ENCODE measurements around the gene CRTAC1. TPM values are rescaled to one million over a fixed set of nuclear protein-coding genes. Genes with fewer than 3 reads are reported as not detected.

Gene CRTAC1
- total RNA-seq, 1 donor from 2014 or later: 0.06 TPM

DNA sequence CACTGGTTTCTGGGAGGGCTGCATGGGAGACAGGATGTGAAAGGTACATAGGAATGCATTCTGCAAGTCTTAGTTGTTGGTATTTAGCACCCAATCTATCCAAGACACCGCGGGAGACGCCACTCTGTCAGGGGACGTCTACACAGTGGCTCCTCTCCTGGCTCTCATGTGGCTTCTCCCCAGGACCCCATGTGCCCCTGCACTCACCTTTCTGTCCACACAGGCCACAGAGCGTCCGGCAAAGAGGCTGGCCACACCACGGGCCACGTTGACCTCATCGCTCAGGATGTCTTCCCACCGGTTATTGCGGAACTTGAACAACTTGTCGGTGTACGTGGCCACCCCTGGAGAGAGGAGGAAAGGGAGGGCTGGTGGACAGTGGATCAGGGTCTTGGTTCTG, 107.4 kb downstream of the CRTAC1 start:
- DNase-seq (ENCODE audit: low read depth): no peak
- TF ChIP-seq, protein P1, sequence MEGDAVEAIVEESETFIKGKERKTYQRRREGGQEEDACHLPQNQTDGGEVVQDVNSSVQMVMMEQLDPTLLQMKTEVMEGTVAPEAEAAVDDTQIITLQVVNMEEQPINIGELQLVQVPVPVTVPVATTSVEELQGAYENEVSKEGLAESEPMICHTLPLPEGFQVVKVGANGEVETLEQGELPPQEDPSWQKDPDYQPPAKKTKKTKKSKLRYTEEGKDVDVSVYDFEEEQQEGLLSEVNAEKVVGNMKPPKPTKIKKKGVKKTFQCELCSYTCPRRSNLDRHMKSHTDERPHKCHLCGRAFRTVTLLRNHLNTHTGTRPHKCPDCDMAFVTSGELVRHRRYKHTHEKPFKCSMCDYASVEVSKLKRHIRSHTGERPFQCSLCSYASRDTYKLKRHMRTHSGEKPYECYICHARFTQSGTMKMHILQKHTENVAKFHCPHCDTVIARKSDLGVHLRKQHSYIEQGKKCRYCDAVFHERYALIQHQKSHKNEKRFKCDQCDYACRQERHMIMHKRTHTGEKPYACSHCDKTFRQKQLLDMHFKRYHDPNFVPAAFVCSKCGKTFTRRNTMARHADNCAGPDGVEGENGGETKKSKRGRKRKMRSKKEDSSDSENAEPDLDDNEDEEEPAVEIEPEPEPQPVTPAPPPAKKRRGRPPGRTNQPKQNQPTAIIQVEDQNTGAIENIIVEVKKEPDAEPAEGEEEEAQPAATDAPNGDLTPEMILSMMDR (conservative IDR thresholded peaks at IDR 0.05; ENCODE audit: low read depth, low read length): no peak
- H3K4me3 ChIP-seq (ENCODE audit: low read depth, low read length): no peak overlapping the region

DNA sequence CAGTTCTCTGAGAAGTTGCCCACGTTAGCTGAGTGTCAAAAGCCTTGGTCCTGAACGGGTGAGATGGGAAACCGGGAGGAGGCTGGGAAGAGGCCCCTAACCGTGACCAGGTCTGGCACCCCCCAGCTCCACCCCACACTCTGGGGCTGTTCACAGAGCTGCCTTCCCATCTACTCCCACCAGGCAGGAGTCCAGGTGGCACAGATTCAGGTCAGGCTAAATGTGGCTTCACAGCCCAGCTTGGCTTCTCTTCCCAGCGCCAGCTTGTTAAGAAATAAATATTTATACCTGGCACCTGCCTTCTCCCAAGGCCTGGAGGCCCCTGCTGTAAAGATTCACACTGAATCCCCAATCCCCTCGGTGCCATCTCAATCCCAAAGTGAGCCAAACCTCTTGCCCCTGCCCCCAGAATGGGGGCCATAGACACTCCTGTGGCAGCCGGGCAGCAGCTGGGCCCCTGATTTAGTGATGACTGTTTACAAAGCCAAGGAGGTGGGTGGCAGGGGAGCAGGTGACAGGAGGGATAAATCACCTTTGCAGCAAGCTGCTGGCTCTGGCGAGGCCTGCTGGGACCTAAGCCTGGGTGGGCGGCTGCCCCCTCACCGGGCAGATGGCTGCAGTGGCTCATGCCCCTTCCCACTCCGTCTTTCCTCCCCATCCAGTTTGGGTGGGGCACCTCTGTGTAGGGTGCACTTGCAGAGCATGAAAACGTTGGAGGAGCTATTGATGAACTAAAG, 108.2 kb downstream of the CRTAC1 start:
- TF ChIP-seq, protein P1 (conservative IDR thresholded peaks at IDR 0.05; ENCODE audit: low read depth, low read length): no peak
- DNase-seq (ENCODE audit: low read depth): no peak

DNA sequence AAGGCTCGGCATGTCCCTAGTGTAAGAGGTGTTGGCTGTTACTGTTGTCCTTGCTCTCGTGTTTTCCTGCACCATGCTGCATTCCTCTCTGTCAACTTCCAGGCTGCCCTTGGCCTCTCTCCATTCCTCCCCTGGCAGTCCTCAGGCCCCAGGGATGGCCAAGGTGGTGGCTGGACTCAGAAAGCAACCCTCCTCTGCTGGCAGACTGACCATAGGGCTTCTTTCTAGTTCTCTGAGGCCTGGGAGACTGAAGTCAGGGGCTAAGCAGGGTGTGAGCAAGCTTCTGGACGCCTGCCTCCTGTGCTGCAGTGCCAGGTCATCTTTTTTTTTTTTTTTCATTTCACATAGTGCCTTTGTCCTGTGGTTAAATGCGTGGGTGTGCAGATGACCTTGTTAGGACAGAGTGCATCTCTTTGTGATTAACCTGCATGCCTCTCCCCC, 108.8 kb downstream of the CRTAC1 start:
- no peak overlapping the region for H3K4me3 ChIP-seq (ENCODE audit: low read depth, low read length)
- DNase-seq (ENCODE audit: low read depth): no peak
- TF ChIP-seq, protein P1 (conservative IDR thresholded peaks at IDR 0.05; ENCODE audit: low read depth, low read length): no peak

More for the DNA sequence above, 108.2 kb downstream of the CRTAC1 start:
- no peak overlapping the region for H3K4me3 ChIP-seq (ENCODE audit: low read depth, low read length)

DNA sequence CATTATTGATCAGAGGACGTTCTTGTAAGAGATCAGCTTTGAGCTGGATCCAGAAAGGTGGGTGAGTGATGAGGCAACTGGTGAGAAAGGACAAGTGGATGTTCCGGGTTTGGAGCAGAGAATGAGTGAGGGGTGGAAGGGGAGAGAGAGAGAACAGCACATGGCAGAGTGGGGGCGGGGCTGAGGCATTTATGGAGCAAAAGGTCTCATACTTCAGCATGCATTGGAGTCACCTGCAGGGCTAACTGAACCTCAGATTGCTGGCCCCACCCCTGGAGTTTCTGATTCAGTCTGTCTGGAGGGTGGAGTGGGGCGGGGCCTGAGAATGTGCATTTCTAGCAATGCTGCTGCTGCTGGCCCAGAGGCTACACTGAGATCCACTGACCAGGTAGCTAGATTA, 109.6 kb downstream of the CRTAC1 start:
- no peak overlapping the region for H3K4me3 ChIP-seq (ENCODE audit: low read depth, low read length)
- TF ChIP-seq, protein P1 (conservative IDR thresholded peaks at IDR 0.05; ENCODE audit: low read depth, low read length): no peak
- DNase-seq (ENCODE audit: low read depth): no peak

DNA sequence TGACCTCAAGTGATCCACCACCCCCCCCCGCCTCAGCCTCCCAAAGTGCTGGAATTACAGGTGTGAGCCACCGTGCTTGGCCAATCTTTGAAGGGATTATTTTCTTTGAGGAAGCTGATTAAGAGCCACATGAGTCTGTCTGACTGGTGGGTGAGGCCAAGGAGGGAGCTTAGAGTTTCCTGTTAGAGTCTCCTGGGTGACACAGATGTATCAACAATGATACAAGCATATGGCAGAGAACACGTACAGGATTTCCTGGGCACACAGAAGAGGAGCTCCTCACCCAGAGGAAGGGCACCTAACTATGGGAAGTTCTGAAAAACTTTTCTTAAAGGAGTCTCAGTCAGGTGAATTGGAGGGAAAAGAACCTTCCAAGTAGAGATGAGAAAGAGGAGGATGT, 111.4 kb downstream of the CRTAC1 start:
- DNase-seq (ENCODE audit: low read depth): no peak
- TF ChIP-seq, protein P1 (conservative IDR thresholded peaks at IDR 0.05; ENCODE audit: low read depth, low read length): no peak
- H3K4me3 ChIP-seq (ENCODE audit: low read depth, low read length): no peak overlapping the region

DNA sequence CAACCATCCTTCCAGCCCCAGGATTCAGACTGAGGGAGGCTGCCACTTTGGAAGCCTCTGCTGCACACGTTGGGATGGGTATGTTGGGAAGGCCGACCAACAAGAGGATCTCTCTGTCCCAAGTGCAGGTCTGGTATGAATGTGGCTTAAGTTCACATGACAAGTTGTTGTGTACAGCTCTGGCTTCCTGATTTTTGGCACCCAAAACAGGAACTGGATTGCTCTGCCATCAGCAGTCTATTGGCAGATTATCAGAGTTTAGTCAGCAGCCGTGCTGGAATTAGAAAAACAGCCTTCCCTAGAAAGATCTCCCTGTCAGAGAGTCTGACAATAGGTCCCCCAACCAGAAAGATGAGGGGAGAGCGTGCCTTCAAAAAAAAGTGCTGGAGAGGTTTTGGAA, 113.8 kb downstream of the CRTAC1 start:
- TF ChIP-seq, protein P1 (conservative IDR thresholded peaks at IDR 0.05; ENCODE audit: low read depth, low read length): no peak
- DNase-seq (ENCODE audit: low read depth): no peak
- no peak overlapping the region for H3K4me3 ChIP-seq (ENCODE audit: low read depth, low read length)
